ENCODE data around the gene PIP5KL1. TPM values are rescaled to one million over a fixed set of nuclear protein-coding genes. Genes with fewer than 3 reads are reported as not detected.

The PIP5KL1 gene
- total RNA-seq, 1 experiment from 2014 or later = 21.9 TPM

- H3K4me1 ChIP-seq (replicated peaks; ENCODE audit: insufficient read depth) = peaks cover 82% of the 10 kb centered on the region
These were observed 32.9 kb upstream of the PIP5KL1 start for GRCh38 chr9:127963359-127964064.

GRCh38 chr9:127963041-127963358 is 32.4 kb upstream of the PIP5KL1 start:
- no peak for DNase-seq
- Histone ChIP-seq H3K27ac (peak overlapping the region; percentile 14; the same call in 1 of the 2 replicates), H4K20me1 (ENCODE audit: insufficient read depth) (peaks cover 6% of the 10 kb centered on the region), H3K9me2 (ENCODE audit: insufficient read depth) (no peaks in the 10 kb centered on the region), H3K79me2 (ENCODE audit: low read depth) (peaks cover 98% of the 10 kb centered on the region), H3K4me2 (no peak overlapping the region), H3K9me3 (ENCODE audit: insufficient read depth, low read depth) (no peaks in the 10 kb centered on the region; the same call in 1 of the 2 replicates), H3K4me1 (replicated peaks; ENCODE audit: insufficient read depth) (peaks cover 82% of the 10 kb centered on the region), H3F3A (ENCODE audit: insufficient read depth, low read depth) (peaks cover 55% of the 10 kb centered on the region), H3K36me3 (ENCODE audit: low read depth) (no peaks in the 10 kb centered on the region), H2AFZ (no peak overlapping the region), H3K27me3 (ENCODE audit: insufficient read depth, low read depth) (no peaks in the 10 kb centered on the region), H3K4me3 (no peak overlapping the region)
- ChIA-PET CTCF (no interaction called here), POLR2A (ENCODE audit: unreplicated experiment) (interaction anchor here (0.6 kb wide), 1 partner anchor 43 kb away, joined by 17 read pairs; no protein-coding TSS in a partner anchor)
- intact Hi-C loops (cut with micrococcal nuclease; ENCODE audit: unreplicated experiment) = no loop called here
- TF ChIP-seq EZH2 (IDR thresholded peaks at IDR 0.05; ENCODE audit: low read depth) (no peak), CTCF (conservative IDR thresholded peaks at IDR 0.05) (no peak)
- BruUV-seq (replicated peaks) = no TSS peak

More at GRCh38 chr9:127963359-127964064, 32.9 kb upstream of the PIP5KL1 start:
- no peaks in the 10 kb centered on the region for H3K36me3 ChIP-seq (ENCODE audit: low read depth)
- ChIA-PET CTCF (no interaction called here), POLR2A (ENCODE audit: unreplicated experiment) (interaction anchor here (0.5 to 0.6 kb wide), 2 partner anchors 43 to 331 kb away, joined by 6 to 17 read pairs; no protein-coding TSS in a partner anchor)
- intact Hi-C loops (cut with micrococcal nuclease; ENCODE audit: unreplicated experiment) = no loop called here
- H3K79me2 ChIP-seq (ENCODE audit: low read depth) = peaks cover 98% of the 10 kb centered on the region
- H2AFZ ChIP-seq = no peak overlapping the region
- peaks cover 4% of the 10 kb centered on the region; the same call in 1 of the 2 replicates for H4K20me1 ChIP-seq (ENCODE audit: insufficient read depth)
- no peak for TF ChIP-seq CTCF (conservative IDR thresholded peaks at IDR 0.05)
- no peak for TF ChIP-seq EZH2 (IDR thresholded peaks at IDR 0.05; ENCODE audit: low read depth)
- H3F3A ChIP-seq (ENCODE audit: insufficient read depth, low read depth) = peaks cover 54% of the 10 kb centered on the region
- no peak overlapping the region for H3K4me2 ChIP-seq
- no peaks in the 10 kb centered on the region; the same call in 1 of the 2 replicates for H3K9me3 ChIP-seq (ENCODE audit: insufficient read depth, low read depth)
- no TSS peak for BruUV-seq (replicated peaks)
- DNase-seq = no peak
- peak overlapping the region; percentile 14; the same call in 1 of the 2 replicates for H3K27ac ChIP-seq
- H3K9me2 ChIP-seq (ENCODE audit: insufficient read depth) = no peaks in the 10 kb centered on the region
- no peaks in the 10 kb centered on the region for H3K27me3 ChIP-seq (ENCODE audit: insufficient read depth, low read depth)
- H3K4me3 ChIP-seq = no peak overlapping the region

GRCh38 chr9:127962278-127962677 is 31.7 kb upstream of the PIP5KL1 start:
- POLR2A ChIA-PET (ENCODE audit: unreplicated experiment) = no interaction called here
- CTCF ChIA-PET = interaction anchor here (0.6 kb wide), 1 partner anchor 701 kb away, joined by 9 read pairs; no protein-coding TSS in a partner anchor
- intact Hi-C loops (cut with micrococcal nuclease; ENCODE audit: unreplicated experiment) = no loop called here
- BruUV-seq (replicated peaks) = no TSS peak
- Histone ChIP-seq H3K27ac (no peak overlapping the region), H3K4me1 (replicated peaks; ENCODE audit: insufficient read depth) (peaks cover 82% of the 10 kb centered on the region), H3K79me2 (ENCODE audit: low read depth) (peaks cover 98% of the 10 kb centered on the region), H3F3A (ENCODE audit: insufficient read depth, low read depth) (peaks cover 57% of the 10 kb centered on the region), H3K27me3 (ENCODE audit: insufficient read depth, low read depth) (no peaks in the 10 kb centered on the region), H3K36me3 (ENCODE audit: low read depth) (no peaks in the 10 kb centered on the region), H3K4me3 (no peak overlapping the region), H3K9me2 (ENCODE audit: insufficient read depth) (no peaks in the 10 kb centered on the region), H4K20me1 (ENCODE audit: insufficient read depth) (peaks cover 13% of the 10 kb centered on the region), H2AFZ (no peak overlapping the region), H3K9me3 (ENCODE audit: insufficient read depth, low read depth) (no peaks in the 10 kb centered on the region; the same call in 1 of the 2 replicates), H3K4me2 (no peak overlapping the region)
- no peak for DNase-seq
- TF ChIP-seq EZH2 (IDR thresholded peaks at IDR 0.05; ENCODE audit: low read depth) (no peak), CTCF (conservative IDR thresholded peaks at IDR 0.05) (no peak)

Data from PC-9 (cell line).